GM19193 (cell line): Measurements from ENCODE around the gene LCN15.

Experiments used
- POLR2A ChIP-seq: IDR thresholded peaks from 4 replicates; pipeline ENCODE4 v1.6.1; 2011; ENCODE audit not compliant: insufficient read depth, insufficient read length; ENCODE audit errors: extremely low read depth

Gene LCN15

GRCh38 chr9:136760424-136760823, 3.9 kb downstream of the LCN15 start:
- TF ChIP-seq POLR2A: no peak

GRCh38 chr9:136759436-136760325, 4.6 kb downstream of the LCN15 start:
- TF ChIP-seq POLR2A: no peak

DNA sequence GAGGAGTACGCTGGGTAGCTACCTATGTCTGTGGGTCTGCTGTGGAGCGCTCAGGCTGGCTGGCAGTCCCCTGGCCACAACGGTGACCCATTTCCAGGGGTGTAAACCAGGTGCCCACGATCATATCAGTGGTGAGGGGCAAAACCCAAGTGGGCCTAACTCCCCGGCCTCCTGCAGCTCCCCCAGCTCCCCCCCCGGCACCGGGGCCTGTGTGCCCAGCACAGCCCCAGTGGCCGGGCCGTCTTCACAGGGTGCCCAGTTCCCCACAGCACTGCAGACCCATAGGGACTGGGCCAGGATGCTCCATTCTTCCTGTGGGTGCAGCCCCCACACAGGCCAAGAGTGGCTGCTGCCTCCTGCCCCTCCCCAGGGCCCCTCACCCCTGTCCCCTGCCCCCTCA, 5.3 kb downstream of the LCN15 start:
- no peak for TF ChIP-seq POLR2A

GRCh38 chr9:136757751-136758140, 6.6 kb downstream of the LCN15 start:
- TF ChIP-seq POLR2A: no peak

DNA sequence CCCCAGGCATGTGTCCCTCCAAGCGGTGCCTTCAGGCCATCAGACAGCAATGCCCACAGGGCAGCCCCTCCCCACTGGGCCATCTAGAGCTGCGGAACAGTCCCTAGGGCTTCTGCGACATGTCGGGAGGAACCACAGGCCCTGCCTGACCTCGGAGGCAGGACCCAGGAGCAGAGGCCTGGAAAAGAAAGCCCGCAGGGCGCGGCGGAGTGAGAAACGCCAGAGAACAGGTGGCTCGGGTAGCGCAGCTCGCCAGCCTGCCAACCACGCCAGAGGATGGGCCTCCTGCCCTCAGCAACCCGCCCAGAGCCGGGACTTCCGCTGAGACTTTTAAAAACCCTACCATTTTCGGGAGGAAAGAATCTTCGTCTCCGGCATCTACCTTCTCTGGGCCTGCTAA, 7.0 kb downstream of the LCN15 start:
- no peak for TF ChIP-seq POLR2A

DNA sequence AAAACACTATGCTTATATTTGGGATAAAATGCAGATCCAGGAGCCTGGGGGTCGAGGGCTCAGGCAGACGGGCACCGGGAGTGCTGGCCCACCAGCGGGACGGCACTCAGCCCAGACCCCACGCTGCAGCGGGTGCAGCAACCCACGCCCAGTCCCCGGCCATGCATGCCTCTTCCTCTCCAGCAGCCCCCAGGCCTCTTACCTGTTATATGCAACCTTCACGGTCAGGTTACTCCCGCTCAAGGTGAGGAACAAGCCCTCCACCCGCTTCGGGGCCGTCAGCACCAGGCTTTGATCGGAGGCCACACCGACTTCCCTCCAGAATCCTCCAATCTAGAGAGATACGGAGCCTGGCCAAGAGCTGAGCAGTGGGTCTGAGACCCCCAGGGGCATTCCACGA, 7.5 kb downstream of the LCN15 start:
- TF ChIP-seq POLR2A: no peak

DNA sequence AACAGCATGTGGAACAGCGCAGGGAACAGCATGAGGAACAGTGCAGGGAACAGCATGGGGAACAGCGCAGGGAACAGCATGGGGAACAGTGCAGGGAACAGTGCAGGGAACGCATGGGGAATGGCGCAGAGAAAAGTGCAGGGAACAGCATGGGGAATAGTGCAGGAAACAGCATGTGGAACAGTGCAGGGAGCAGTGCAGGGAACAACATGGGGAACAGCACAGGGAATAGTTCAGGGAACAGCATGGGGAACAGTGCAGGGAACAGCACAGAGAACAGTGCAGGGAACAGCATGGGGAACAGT, 8.2 kb downstream of the LCN15 start:
- TF ChIP-seq POLR2A: no peak

- TF ChIP-seq POLR2A: no peak
These were observed 9.6 kb downstream of the LCN15 start for GRCh38 chr9:136754626-136755301.

DNA sequence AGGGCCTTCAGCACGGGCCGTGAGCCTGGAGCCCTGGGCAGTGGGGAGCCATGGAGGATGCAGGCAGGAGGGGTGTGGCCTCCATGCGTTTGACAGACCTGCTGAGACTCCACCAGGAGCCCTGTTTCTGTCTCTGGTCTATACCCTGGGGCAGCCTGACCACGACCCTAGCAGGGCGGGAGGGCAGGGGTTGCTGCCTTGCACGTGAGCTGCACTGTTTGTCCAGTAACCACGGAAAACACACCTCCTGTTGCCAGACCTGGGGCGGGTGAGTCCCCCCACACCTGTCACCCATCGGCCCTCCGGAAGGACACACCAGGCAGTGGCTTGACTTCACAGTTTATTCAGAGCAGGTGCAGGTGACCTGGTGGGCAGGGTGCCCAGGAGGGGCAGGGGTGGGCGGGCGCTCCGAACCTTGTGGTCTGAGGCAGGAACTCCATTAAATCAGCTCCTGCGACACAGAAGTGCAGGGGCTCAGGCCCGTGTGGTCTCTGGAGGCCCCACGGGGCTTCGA, 10.2 kb downstream of the LCN15 start:
- TF ChIP-seq POLR2A: no peak

GRCh38 chr9:136753371-136754058, 10.8 kb downstream of the LCN15 start:
- TF ChIP-seq POLR2A: no peak

GRCh38 chr9:136751814-136752213, 12.5 kb downstream of the LCN15 start:
- no peak for TF ChIP-seq POLR2A

DNA sequence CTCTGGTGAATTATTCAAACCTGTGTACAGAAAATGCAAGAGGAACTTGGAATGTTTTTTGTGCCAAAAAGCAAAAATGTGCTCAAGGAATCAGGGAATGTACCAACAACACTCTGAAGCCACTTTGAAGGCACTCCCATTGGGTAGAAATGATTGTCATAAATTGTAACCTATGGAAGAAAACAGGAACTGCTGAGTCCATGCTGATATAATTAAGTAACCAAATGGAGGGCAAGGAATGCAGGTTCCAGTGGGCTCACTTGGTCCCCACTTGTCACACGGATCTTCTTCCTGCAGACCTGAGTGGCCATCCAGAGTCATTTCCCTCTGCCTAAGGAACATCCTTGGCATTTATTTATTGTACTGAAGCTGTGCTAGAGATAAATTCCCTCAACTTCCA, 13.1 kb downstream of the LCN15 start:
- no peak for TF ChIP-seq POLR2A

- TF ChIP-seq POLR2A: no peak
These were observed 13.8 kb downstream of the LCN15 start for GRCh38 chr9:136750526-136750925.

DNA sequence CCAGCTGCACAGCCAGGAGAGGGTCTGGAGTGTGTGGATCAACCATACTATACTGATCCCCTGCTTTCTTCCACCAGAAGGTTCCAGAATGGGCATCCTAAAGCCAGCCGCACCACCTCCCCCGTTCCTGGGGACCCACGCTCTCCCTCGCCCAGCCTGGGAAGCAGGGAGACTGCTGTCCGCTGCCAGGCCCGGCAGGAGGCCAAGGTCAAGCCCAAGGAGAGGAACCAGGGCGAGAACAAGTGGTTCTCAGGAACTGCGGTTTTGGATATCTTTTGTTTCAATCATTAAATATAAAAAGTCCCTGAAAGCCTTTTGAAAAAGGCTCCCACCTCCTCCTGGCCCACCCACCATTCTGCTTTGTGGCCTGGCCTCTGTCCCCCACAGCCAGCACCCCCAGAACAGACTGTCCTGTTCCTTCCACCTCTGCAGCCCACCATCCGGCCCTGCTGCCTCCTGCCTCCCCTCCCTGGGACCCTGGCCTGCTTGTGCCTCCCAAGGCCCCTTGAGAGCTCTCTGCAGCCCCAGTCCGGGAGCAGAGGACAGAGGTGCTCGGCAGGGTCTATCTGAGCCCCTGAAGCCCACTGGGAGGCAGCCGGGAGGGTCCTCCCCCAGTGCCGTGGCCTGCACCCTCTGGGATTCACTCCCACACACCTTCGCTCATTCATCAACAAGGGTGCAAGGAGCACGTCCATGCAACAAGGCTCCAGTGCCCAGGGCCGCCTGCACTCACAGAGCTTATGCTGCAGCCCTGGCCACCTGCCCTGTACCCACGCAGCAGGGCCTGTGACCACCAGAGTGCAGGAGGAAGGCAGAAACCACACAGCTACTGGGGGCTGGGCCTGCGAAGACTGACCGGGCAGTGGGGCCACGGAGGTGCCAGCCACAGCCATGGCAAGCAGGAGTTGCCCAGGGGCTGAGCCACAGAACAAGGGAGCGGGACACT, 15.4 kb downstream of the LCN15 start:
- no peak for TF ChIP-seq POLR2A
